Limb (tissue), 2 donors: ENCODE measurements around the gene RNU1-3.
"Not testable (repeated sequence)": the region's sequence is repeated elsewhere in the genome, so short reads cannot be mapped to it uniquely, and the experiment has no call there.

Experiments
- DNase-seq, 2 donors: peaks; one replicate each; pipeline ENCODE4 v3.0.0-alpha.2; 2016; ENCODE audit errors: extremely low spot score in 2 of 2

RNU1-3 gene

GRCh38 chr1:16694308-16694702 lies 27.6 kb upstream of the RNU1-3 start:
- DNase-seq, result not testable (repeated sequence)

GRCh38 chr1:16693449-16694307 lies 26.9 kb upstream of the RNU1-3 start:
- DNase-seq, result not testable (repeated sequence)

- not testable (repeated sequence) for DNase-seq
Measured at GRCh38 chr1:16692717-16693448, 26.1 kb upstream of the RNU1-3 start.

- not testable (repeated sequence) for DNase-seq
Measured at GRCh38 chr1:16692283-16692682, 25.5 kb upstream of the RNU1-3 start.

- not testable (repeated sequence) for DNase-seq
Measured at GRCh38 chr1:16690971-16691682, 24.4 kb upstream of the RNU1-3 start.

GRCh38 chr1:16687132-16687800 lies 20.5 kb upstream of the RNU1-3 start:
- not testable (repeated sequence) for DNase-seq

GRCh38 chr1:16685445-16686371 lies 19.0 kb upstream of the RNU1-3 start:
- peak in 1 of 2 donors; percentile 1 for DNase-seq

GRCh38 chr1:16684738-16685337 lies 18.1 kb upstream of the RNU1-3 start:
- not testable (repeated sequence) for DNase-seq

- DNase-seq, result not testable (repeated sequence)
Measured at GRCh38 chr1:16684152-16684551, 17.4 kb upstream of the RNU1-3 start.

- not testable (repeated sequence) for DNase-seq
Measured at GRCh38 chr1:16682803-16683202, 16.1 kb upstream of the RNU1-3 start.

- not testable (repeated sequence) for DNase-seq
Measured at GRCh38 chr1:16680366-16680765, 13.6 kb upstream of the RNU1-3 start.

- DNase-seq, result peak; percentile 1 to 26
Measured at GRCh38 chr1:16677552-16678431, 11.0 kb upstream of the RNU1-3 start.

GRCh38 chr1:16676661-16677523 lies 10.1 kb upstream of the RNU1-3 start:
- not testable (repeated sequence) for DNase-seq

GRCh38 chr1:16675118-16675510 lies 8.4 kb upstream of the RNU1-3 start:
- DNase-seq, result not testable (repeated sequence)

GRCh38 chr1:16673976-16674375 lies 7.2 kb upstream of the RNU1-3 start:
- DNase-seq, result not testable (repeated sequence)

- DNase-seq, result not testable (repeated sequence)
Measured at GRCh38 chr1:16665836-16666235, 912 bp downstream of the RNU1-3 start.

- not testable (repeated sequence) for DNase-seq
Measured at GRCh38 chr1:16658234-16658633, 8.5 kb downstream of the RNU1-3 start.
